Liver (tissue), 3 donors: ENCODE results near the gene BOLL.
"Not testable (repeated sequence)": the region's sequence is repeated elsewhere in the genome, so short reads cannot be mapped to it uniquely, and the experiment has no call there.

Experiments used
- CTCF ChIP-seq: fragments of 150-350 bp; IDR thresholded peaks from 2 replicates; pipeline ENCODE4 v1.5.1; 2017; ENCODE audit warnings: improper control_type of control experiment, low read depth, low read length; ENCODE audit not compliant: missing input control
- FOXA1 ChIP-seq: IDR thresholded peaks from 2 replicates; pipeline ENCODE4 v1.6.1; 2016; ENCODE audit warnings: antibody characterized with exemption
- JUND ChIP-seq, 2 donors: IDR thresholded peaks; 2 replicates each; pipeline ENCODE4 v1.6.1; 2016; ENCODE audit warnings: antibody characterized with exemption in 2 of 2
- NR2F2 ChIP-seq: IDR thresholded peaks from 2 replicates; pipeline ENCODE4 v1.6.1; 2016; ENCODE audit warnings: antibody characterized with exemption
- RAD21 ChIP-seq, 2 donors: IDR thresholded peaks; 2 replicates each; pipeline ENCODE4 v1.6.1; 2016; ENCODE audit warnings: antibody characterized with exemption in 2 of 2, mild to moderate bottlenecking in 2 of 2
- SP1 ChIP-seq: IDR thresholded peaks from 2 replicates; pipeline ENCODE4 v1.6.1; 2018; ENCODE audit warnings: antibody characterized with exemption, mild to moderate bottlenecking
- TAF1 ChIP-seq: conservative IDR thresholded peaks from 2 replicates; pipeline ENCODE4 v1.6.1; 2016; ENCODE audit warnings: antibody characterized with exemption, mild to moderate bottlenecking
- YY1 ChIP-seq: IDR thresholded peaks from 2 replicates; pipeline ENCODE4 v1.6.1; 2016; ENCODE audit warnings: antibody characterized with exemption, mild to moderate bottlenecking
- TF ChIP-seq, protein P1 (sequence below): IDR thresholded peaks from 2 replicates; pipeline ENCODE4 v1.6.1; 2016; ENCODE audit warnings: antibody characterized with exemption
- donor health status: healthy.
- donor health status: healthy.

- not testable (repeated sequence) for TF ChIP-seq JUND (IDR thresholded peaks at IDR 0.05); CTCF; FOXA1; TAF1; YY1; RAD21 (IDR thresholded peaks at IDR 0.05); SP1; NR2F2
- TF ChIP-seq, protein P1, sequence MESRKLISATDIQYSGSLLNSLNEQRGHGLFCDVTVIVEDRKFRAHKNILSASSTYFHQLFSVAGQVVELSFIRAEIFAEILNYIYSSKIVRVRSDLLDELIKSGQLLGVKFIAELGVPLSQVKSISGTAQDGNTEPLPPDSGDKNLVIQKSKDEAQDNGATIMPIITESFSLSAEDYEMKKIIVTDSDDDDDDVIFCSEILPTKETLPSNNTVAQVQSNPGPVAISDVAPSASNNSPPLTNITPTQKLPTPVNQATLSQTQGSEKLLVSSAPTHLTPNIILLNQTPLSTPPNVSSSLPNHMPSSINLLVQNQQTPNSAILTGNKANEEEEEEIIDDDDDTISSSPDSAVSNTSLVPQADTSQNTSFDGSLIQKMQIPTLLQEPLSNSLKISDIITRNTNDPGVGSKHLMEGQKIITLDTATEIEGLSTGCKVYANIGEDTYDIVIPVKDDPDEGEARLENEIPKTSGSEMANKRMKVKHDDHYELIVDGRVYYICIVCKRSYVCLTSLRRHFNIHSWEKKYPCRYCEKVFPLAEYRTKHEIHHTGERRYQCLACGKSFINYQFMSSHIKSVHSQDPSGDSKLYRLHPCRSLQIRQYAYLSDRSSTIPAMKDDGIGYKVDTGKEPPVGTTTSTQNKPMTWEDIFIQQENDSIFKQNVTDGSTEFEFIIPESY = not testable (repeated sequence)
Observed at GRCh38 chr2:197709140-197709539, 76.0 kb downstream of the BOLL start.
